22Rv1 (cell line): ENCODE measurements around the gene EIF2A.

Experiments
- CTCF ChIP-seq: fragments of 450-650 bp; IDR thresholded peaks from 2 replicates; pipeline ENCODE4 v1.5.1; 2017; ENCODE audit warnings: mild to moderate bottlenecking
- ZFX ChIP-seq: fragments of 450-650 bp; IDR thresholded peaks from 2 replicates; pipeline ENCODE4 v1.6.1; 2017; ENCODE audit warnings: antibody characterized with exemption, borderline replicate concordance

GRCh38 chr3:150520408-150520807, 26.2 kb upstream of the EIF2A start:
- no peak for TF ChIP-seq CTCF
- TF ChIP-seq ZFX: no peak
